Gastrocnemius medialis (tissue), 4 donors: ENCODE measurements around the gene TNS1. TPM values are rescaled to one million over a fixed set of nuclear protein-coding genes. Genes with fewer than 3 reads are reported as not detected.

Source experiments
- ATAC-seq, 2 donors: fragments of 150-250 bp; one replicate each; pipeline ENCODE4 v1.9.1; 2016
- DNase-seq, 2 donors: peaks; one replicate each; pipeline ENCODE4 v3.0.0-alpha.2; 2019
- H3K27ac ChIP-seq, 4 donors: fragments of 200-600 bp; sonication (generic); 1 replicate in 1 of 4; 2 replicates in 3 of 4; pipeline ENCODE4 v1.5.1; 2016 to 2018; ENCODE audit warnings: mild to moderate bottlenecking in 2 of 4, moderate library complexity in 1 of 4
- H3K27me3 ChIP-seq, 3 donors: fragments of 200-600 bp; sonication (generic) in 2 of 3; 1 replicate in 1 of 3; 2 replicates in 2 of 3; pipeline versions ENCODE4 v1.5.1 to v1.6.0; 2016 to 2019; ENCODE audit warnings: mild to moderate bottlenecking in 1 of 3, moderate library complexity in 1 of 3
- H3K36me3 ChIP-seq, 2 donors: fragments of 200-600 bp; sonication (generic) in 1 of 2; one replicate each; pipeline ENCODE4 v1.5.1; 2017 to 2018
- H3K4me1 ChIP-seq, 2 donors: fragments of 200-600 bp; sonication (generic) in 1 of 2; one replicate each; pipeline ENCODE4 v1.5.1; 2016 to 2017; ENCODE audit warnings: mild to moderate bottlenecking in 2 of 2
- H3K4me3 ChIP-seq, 4 donors: fragments of 200-600 bp; sonication (generic) in 3 of 4; 1 replicate in 1 of 4; 2 replicates in 3 of 4; pipeline ENCODE4 v1.5.1; 2016 to 2019; ENCODE audit warnings: mild to moderate bottlenecking in 2 of 4
- H3K9me3 ChIP-seq, 3 donors: fragments of 200-600 bp; sonication (generic) in 2 of 3; 1 replicate in 1 of 3; 2 replicates in 2 of 3; pipeline ENCODE4 v1.5.1; 2016 to 2019
- CTCF ChIP-seq, 5 experiments: fragments of 450-650 bp in 3 of 5; fragments of 200-600 bp in 2 of 5; sonication (generic) in 2 of 5; IDR thresholded peaks in 4 of 5; conservative IDR thresholded peaks in 1 of 5; 1 replicate in 4 of 5; 2 replicates in 1 of 5; pipeline ENCODE4 v1.5.1; 2016 to 2019; ENCODE audit warnings: antibody characterized with exemption in 5 of 5, mild to moderate bottlenecking in 3 of 5, moderate library complexity in 3 of 5
- POLR2A ChIP-seq, 2 donors: fragments of 450-650 bp; IDR thresholded peaks; one replicate each; pipeline ENCODE4 v1.6.1; 2017; ENCODE audit warnings: antibody characterized with exemption in 2 of 2, mild to moderate bottlenecking in 2 of 2, moderate library complexity in 2 of 2
- in situ Hi-C, 4 donors: fragments of 200-750 bp; cut with MboI; loops; one replicate each; pipeline versions ENCODE4 v1.15.0 to v1.8.0; 2017; ENCODE audit warnings: low sequenced_read_pairs in 4 of 4
- intact Hi-C: fragments of 100-400 bp; cut with DNase I; formaldehyde crosslinking; loops from one replicate; pipeline ENCODE4 v1.15.1; 2023; ENCODE audit warnings: low total_unique reads
- total RNA-seq, 4 donors: library from RNA; depleted of rRNA; stranded (reverse); fragments of >200 nt; gene quantifications; one replicate each; pipeline versions ENCODE4 v1.1.0 to v1.2.3, GENCODE V29; 2016

TNS1 gene
- total RNA-seq, 4 donors from 2014 or later: 407 to 670 (median 484) TPM

GRCh38 chr2:217944923-217945322 is 57.9 kb downstream of the TNS1 start:
- ATAC-seq (no peak), DNase-seq (peak in 1 of 2 donors; percentile 8)
- Histone ChIP-seq H3K36me3 (no peaks in the 10 kb centered on the region), H3K4me3 (peak overlapping the region in 1 of 4 donors; percentile 15), H3K4me1 (peaks cover 31 to 34% of the 10 kb centered on the region in 2 donors), H3K27ac (peak overlapping the region; percentile 32 to 94 (median 88)), H3K27me3 (no peaks in the 10 kb centered on the region), H3K9me3 (no peaks in the 10 kb centered on the region)
- in situ Hi-C loops: no loop called here
- intact Hi-C loops: loop anchor here (1.0 to 5.0 kb wide), 2 partner anchors 43 to 53 kb away; no protein-coding TSS in a partner anchor
- TF ChIP-seq POLR2A (IDR thresholded peaks at IDR 0.05) (no peak), CTCF (IDR thresholded peaks at IDR 0.05 in 4 of 5, conservative IDR thresholded peaks at IDR 0.05 in 1 of 5) (no peak)

GRCh38 chr2:217944366-217944765 is 58.4 kb downstream of the TNS1 start:
- Histone ChIP-seq H3K4me1 (peaks cover 28 to 34% of the 10 kb centered on the region in 2 donors), H3K36me3 (no peaks in the 10 kb centered on the region)

GRCh38 chr2:217943446-217944321 is 59.1 kb downstream of the TNS1 start:
- H3K4me3 ChIP-seq: peak overlapping the region; percentile 53 to 61 (median 56)
- DNase-seq (peak; percentile 58 to 62), ATAC-seq (peak; percentile 54 to 60)
- no peaks in the 10 kb centered on the region for H3K36me3 ChIP-seq
- H3K4me1 ChIP-seq: peaks cover 33 to 41% of the 10 kb centered on the region in 2 donors
- TF ChIP-seq POLR2A (IDR thresholded peaks at IDR 0.05) (peak; percentile 75 to 77), CTCF (IDR thresholded peaks at IDR 0.05 in 4 of 5, conservative IDR thresholded peaks at IDR 0.05 in 1 of 5) (peak in 3 of 5 experiments; percentile 6 to 58 (median 45))
- intact Hi-C loops (loop anchor here (1.0 to 5.0 kb wide), 2 partner anchors 45 to 51 kb away; no protein-coding TSS in a partner anchor), in situ Hi-C loops (no loop called here)
- no peaks in the 10 kb centered on the region for H3K9me3 ChIP-seq
- H3K27me3 ChIP-seq: no peaks in the 10 kb centered on the region
- H3K27ac ChIP-seq: peak overlapping the region; percentile 87 to 94 (median 89)

More at GRCh38 chr2:217944366-217944765, 58.4 kb downstream of the TNS1 start:
- in situ Hi-C loops (no loop called here), intact Hi-C loops (loop anchor here (1.0 to 5.0 kb wide), 2 partner anchors 44 to 52 kb away; no protein-coding TSS in a partner anchor)
- Histone ChIP-seq H3K27ac (peak overlapping the region; percentile 87 to 94 (median 89)), H3K4me3 (peak overlapping the region; percentile 53 to 61 (median 56)), H3K27me3 (no peaks in the 10 kb centered on the region), H3K9me3 (no peaks in the 10 kb centered on the region)
- TF ChIP-seq POLR2A (IDR thresholded peaks at IDR 0.05) (no peak), CTCF (IDR thresholded peaks at IDR 0.05 in 4 of 5, conservative IDR thresholded peaks at IDR 0.05 in 1 of 5) (peak in 1 of 5 experiments; percentile 1)
- ATAC-seq: no peak
- no peak for DNase-seq

- peaks cover 36 to 45% of the 10 kb centered on the region in 2 donors for H3K4me1 ChIP-seq
- in situ Hi-C loops: no loop called here
Observed at GRCh38 chr2:217942731-217943335, 60.0 kb downstream of the TNS1 start.

More at GRCh38 chr2:217942731-217943335, 60.0 kb downstream of the TNS1 start:
- Histone ChIP-seq H3K36me3 (no peaks in the 10 kb centered on the region), H3K4me3 (peak overlapping the region; percentile 53 to 61 (median 56)), H3K9me3 (no peaks in the 10 kb centered on the region), H3K27ac (peak overlapping the region; percentile 87 to 94 (median 89)), H3K27me3 (no peaks in the 10 kb centered on the region)
- intact Hi-C loops: loop anchor here (5.0 kb wide), 1 partner anchor 51 kb away; no protein-coding TSS in a partner anchor
- ATAC-seq (no peak), DNase-seq (no peak)
- TF ChIP-seq CTCF (IDR thresholded peaks at IDR 0.05 in 4 of 5, conservative IDR thresholded peaks at IDR 0.05 in 1 of 5): no peak
- no peak for TF ChIP-seq POLR2A (IDR thresholded peaks at IDR 0.05)
